ENCODE measurements around the gene IGFBP2.

Gene IGFBP2

GRCh38 chr2:216636551-216637450 is 3.6 kb downstream of the IGFBP2 start:
- DNase-seq (ENCODE audit: low read depth, low spot score): no peak

- DNase-seq (ENCODE audit: low read depth, low spot score): no peak
Measured at GRCh38 chr2:216637472-216637871, 4.3 kb downstream of the IGFBP2 start.

- DNase-seq (ENCODE audit: low read depth, low spot score): no peak
Measured at GRCh38 chr2:216643986-216644659, 10.9 kb downstream of the IGFBP2 start.

GRCh38 chr2:216644842-216645635 is 11.8 kb downstream of the IGFBP2 start:
- DNase-seq (ENCODE audit: low read depth, low spot score): no peak

- no peak for DNase-seq (ENCODE audit: low read depth, low spot score)
Measured at GRCh38 chr2:216645636-216645950, 12.4 kb downstream of the IGFBP2 start.

GRCh38 chr2:216646116-216646515 is 12.9 kb downstream of the IGFBP2 start:
- DNase-seq (ENCODE audit: low read depth, low spot score): no peak

GRCh38 chr2:216648105-216648504 is 14.9 kb downstream of the IGFBP2 start:
- no peak for DNase-seq (ENCODE audit: low read depth, low spot score)

GRCh38 chr2:216649574-216649973 is 16.4 kb downstream of the IGFBP2 start:
- no peak for DNase-seq (ENCODE audit: low read depth, low spot score)

GRCh38 chr2:216650626-216651257 is 17.5 kb downstream of the IGFBP2 start:
- DNase-seq (ENCODE audit: low read depth, low spot score): no peak

GRCh38 chr2:216651351-216651881 is 18.2 kb downstream of the IGFBP2 start:
- DNase-seq (ENCODE audit: low read depth, low spot score): no peak

- no peak for DNase-seq (ENCODE audit: low read depth, low spot score)
Measured at GRCh38 chr2:216652566-216652965, 19.3 kb downstream of the IGFBP2 start.

- no peak for DNase-seq (ENCODE audit: low read depth, low spot score)
Measured at GRCh38 chr2:216653093-216653799, 20.0 kb downstream of the IGFBP2 start.

GRCh38 chr2:216653931-216654365 is 20.7 kb downstream of the IGFBP2 start:
- DNase-seq (ENCODE audit: low read depth, low spot score): no peak

- no peak for DNase-seq (ENCODE audit: low read depth, low spot score)
Measured at GRCh38 chr2:216654528-216655052, 21.4 kb downstream of the IGFBP2 start.

- no peak for DNase-seq (ENCODE audit: low read depth, low spot score)
Measured at GRCh38 chr2:216657086-216657855, 24.1 kb downstream of the IGFBP2 start.

GRCh38 chr2:216657980-216658379 is 24.8 kb downstream of the IGFBP2 start:
- no peak for DNase-seq (ENCODE audit: low read depth, low spot score)

- no peak for DNase-seq (ENCODE audit: low read depth, low spot score)
Measured at GRCh38 chr2:216658757-216659156, 25.5 kb downstream of the IGFBP2 start.

- no peak for DNase-seq (ENCODE audit: low read depth, low spot score)
Measured at GRCh38 chr2:216659276-216659675, 26.1 kb downstream of the IGFBP2 start.

GRCh38 chr2:216660496-216660895 is 27.3 kb downstream of the IGFBP2 start:
- DNase-seq (ENCODE audit: low read depth, low spot score): no peak

- no peak for DNase-seq (ENCODE audit: low read depth, low spot score)
Measured at GRCh38 chr2:216661051-216661450, 27.8 kb downstream of the IGFBP2 start.
